ENCODE data around the gene MRPL58. TPM values are rescaled to one million over a fixed set of nuclear protein-coding genes. Genes with fewer than 3 reads are reported as not detected.
A peak's percentile ranks its signal among the peaks of the same experiment; 100 is the strongest.

MRPL58 gene
- total and polyA plus RNA-seq, 3 experiments from 2014 or later, result 48.0 to 68.8 (median 65.5) TPM

DNA sequence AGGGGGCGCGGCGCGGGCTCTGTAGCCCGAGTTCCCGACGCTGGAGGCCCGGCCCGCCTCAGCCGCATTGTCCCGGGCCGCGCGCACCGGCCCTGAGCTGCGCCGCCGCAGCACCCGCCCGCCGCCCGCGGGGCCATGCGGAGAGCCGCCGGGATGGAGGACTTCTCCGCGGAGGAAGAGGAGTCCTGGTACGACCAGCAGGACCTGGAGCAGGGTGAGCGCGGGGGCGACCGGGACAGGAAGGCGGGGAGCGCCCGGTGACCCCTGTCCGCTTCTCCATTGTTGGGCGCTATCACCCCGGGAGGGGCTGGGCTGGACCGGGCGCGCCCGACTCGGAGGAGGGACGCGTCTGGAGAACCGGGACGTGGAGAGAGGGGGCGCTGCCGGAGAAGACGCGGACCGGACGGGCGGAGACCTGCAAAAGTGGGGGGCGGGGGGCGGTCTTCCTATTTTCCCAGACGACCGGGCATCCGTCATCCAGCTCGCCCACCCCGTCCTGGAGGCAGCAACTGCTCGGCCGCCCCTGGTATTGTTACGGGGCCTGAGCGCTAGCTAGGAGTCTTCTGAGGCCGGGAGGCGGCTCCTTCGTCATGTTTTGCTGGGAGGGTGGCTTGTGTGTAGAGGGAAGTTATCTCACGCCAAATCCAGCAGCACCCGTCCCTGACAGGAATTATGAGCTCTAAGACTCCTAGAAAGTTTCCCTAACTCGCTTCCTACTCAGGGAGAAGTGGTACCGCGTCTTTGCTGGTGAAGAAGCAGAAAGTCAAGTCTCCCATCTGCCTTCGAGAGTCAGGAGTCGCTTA, 24.4 kb upstream of the MRPL58 start:
- Mint-ChIP-seq H3K4me1 (peaks cover 4 to 14% (median 11%) of the 10 kb centered on the region in 3 donors), H3K27me3 (peaks cover 0 to 3% of the 10 kb centered on the region in 2 donors), H3K36me3 (peaks cover 0 to 1% (median 0%) of the 10 kb centered on the region in 3 donors), H3K27ac (peak overlapping the region in 2 of 8 donors; percentile 10 to 27), H3K9me3 (no peaks in the 10 kb centered on the region), H3K4me3 (peak overlapping the region; percentile 52 to 89 (median 75))
- Histone ChIP-seq H3K27me3 (ENCODE audit: insufficient read depth, low read length, poor library complexity, severe bottlenecking) (no peaks in the 10 kb centered on the region), H3K27ac (ENCODE audit: low read depth, low read length) (peak overlapping the region; percentile 54), H3K9me3 (ENCODE audit: low read length) (no peaks in the 10 kb centered on the region), H3K4me3 (ENCODE audit: low read length) (peak overlapping the region; percentile 9), H3K4me1 (ENCODE audit: insufficient read depth, low read length) (peaks cover 4% of the 10 kb centered on the region), H3K36me3 (ENCODE audit: insufficient read depth, low read length) (no peaks in the 10 kb centered on the region)
- CTCF ChIA-PET, result interaction anchor here (0.9 to 2.4 kb wide), 10 partner anchors 11 to 72 kb away, joined by 3 to 18 read pairs (median 4); partner anchors contain the start of genes HID1 and MRPL58
- POLR2A ChIA-PET, result interaction anchor here (1.0 to 1.8 kb wide), 2 partner anchors 24 to 46 kb away, joined by 6 read pairs; no protein-coding TSS in a partner anchor
- DNase-seq, result peak in 3 of 5 donors; percentile 10 to 55 (median 23)

DNA sequence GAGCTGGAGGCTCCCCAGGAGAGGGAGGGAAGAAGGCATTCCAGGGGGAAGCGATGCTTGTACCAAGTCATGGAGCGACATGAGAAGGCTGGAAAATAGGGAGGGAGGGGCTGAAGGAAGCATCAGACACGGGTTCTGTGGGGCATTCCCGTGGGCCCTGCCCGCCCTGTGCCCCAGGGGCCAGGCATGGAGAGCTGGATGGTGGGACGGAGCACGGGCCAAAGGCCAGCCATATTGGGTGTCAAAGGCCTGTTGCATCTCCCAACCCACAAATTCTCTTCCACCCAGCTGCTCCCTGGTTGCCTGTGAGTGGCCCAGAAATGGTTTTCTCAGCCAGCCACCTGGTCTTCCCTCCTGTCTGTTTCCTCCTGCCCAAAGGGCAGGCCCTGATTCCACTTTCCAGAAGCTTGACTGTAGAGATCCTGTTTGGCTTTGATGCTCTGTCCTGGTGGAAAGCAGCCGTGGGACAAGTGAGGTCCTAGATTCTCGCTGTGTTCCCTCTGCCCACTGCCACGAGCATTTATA, 21.8 kb upstream of the MRPL58 start:
- Histone ChIP-seq H3K36me3 (ENCODE audit: insufficient read depth, low read length) (no peaks in the 10 kb centered on the region), H3K27ac (ENCODE audit: low read depth, low read length) (no peak overlapping the region), H3K4me3 (ENCODE audit: low read length) (no peak overlapping the region), H3K4me1 (ENCODE audit: insufficient read depth, low read length) (peaks cover 4% of the 10 kb centered on the region), H3K27me3 (ENCODE audit: insufficient read depth, low read length, poor library complexity, severe bottlenecking) (no peaks in the 10 kb centered on the region), H3K9me3 (ENCODE audit: low read length) (no peaks in the 10 kb centered on the region)
- no peak overlapping the region for H3K4me3 Mint-ChIP-seq
- ChIA-PET POLR2A (no interaction called here), CTCF (interaction anchor here (0.8 to 1.5 kb wide), 3 partner anchors 30 to 211 kb away, joined by 3 to 5 read pairs (median 4); no protein-coding TSS in a partner anchor)
- peak overlapping the region in 1 of 8 donors; percentile 69 for H3K27ac Mint-ChIP-seq
- no peak for DNase-seq
- H3K9me3 Mint-ChIP-seq, result no peaks in the 10 kb centered on the region
- H3K27me3 Mint-ChIP-seq, result peaks cover 0 to 3% of the 10 kb centered on the region in 2 donors
- H3K36me3 Mint-ChIP-seq, result peaks cover 0 to 1% (median 0%) of the 10 kb centered on the region in 3 donors
- H3K4me1 Mint-ChIP-seq, result peaks cover 4 to 14% (median 11%) of the 10 kb centered on the region in 3 donors

GRCh38 chr17:74992223-74992622, 20.2 kb upstream of the MRPL58 start:
- H3K4me3 ChIP-seq (ENCODE audit: low read length), result no peak overlapping the region
- H3K36me3 ChIP-seq (ENCODE audit: insufficient read depth, low read length), result no peaks in the 10 kb centered on the region
- H3K27ac ChIP-seq (ENCODE audit: low read depth, low read length), result no peak overlapping the region
- H3K9me3 Mint-ChIP-seq, result no peaks in the 10 kb centered on the region
- ChIA-PET CTCF (interaction anchor here (1.1 kb wide), 1 partner anchor 30 kb away, joined by 3 read pairs; no protein-coding TSS in a partner anchor), POLR2A (no interaction called here)
- no peak overlapping the region for H3K27ac Mint-ChIP-seq
- H3K27me3 ChIP-seq (ENCODE audit: insufficient read depth, low read length, poor library complexity, severe bottlenecking), result no peaks in the 10 kb centered on the region
- peaks cover 0 to under 1% (median 0%) of the 10 kb centered on the region in 3 donors for H3K36me3 Mint-ChIP-seq
- H3K4me1 Mint-ChIP-seq, result peaks cover 1 to 6% (median 2%) of the 10 kb centered on the region in 3 donors
- peaks cover 1 to 2% of the 10 kb centered on the region in 2 donors for H3K27me3 Mint-ChIP-seq
- no peaks in the 10 kb centered on the region for H3K9me3 ChIP-seq (ENCODE audit: low read length)
- H3K4me3 Mint-ChIP-seq, result peak overlapping the region in 1 of 7 donors; percentile 32
- no peak for DNase-seq
- no peaks in the 10 kb centered on the region for H3K4me1 ChIP-seq (ENCODE audit: insufficient read depth, low read length)

DNA sequence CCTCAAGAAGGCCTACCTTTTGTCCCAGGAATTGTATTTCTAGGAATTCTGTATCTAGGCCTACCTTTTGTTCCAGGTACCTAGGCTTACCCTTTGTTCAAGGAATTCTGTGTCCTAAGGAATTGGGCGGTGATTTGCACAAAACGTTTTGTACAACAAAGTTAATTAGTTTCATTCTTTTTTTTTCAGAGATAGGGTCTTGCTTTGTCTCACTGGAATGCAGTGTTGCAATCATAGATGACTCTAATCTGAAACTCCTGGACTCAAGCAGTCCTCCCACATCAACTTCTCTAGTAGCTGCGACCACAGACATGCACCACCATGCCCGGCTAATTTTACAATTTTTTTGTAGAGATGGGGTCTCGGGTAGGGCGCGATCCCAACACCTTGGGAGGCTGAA, 18.0 kb upstream of the MRPL58 start:
- ChIA-PET POLR2A (no interaction called here), CTCF (interaction anchor here (0.9 to 1.2 kb wide), 3 partner anchors 18 to 37 kb away, joined by 3 to 4 read pairs (median 4); partner anchors contain the start of gene MRPL58)
- Mint-ChIP-seq H3K36me3 (no peaks in the 10 kb centered on the region), H3K9me3 (no peaks in the 10 kb centered on the region), H3K4me1 (no peaks in the 10 kb centered on the region), H3K27me3 (peaks cover 0 to 4% of the 10 kb centered on the region in 2 donors), H3K27ac (no peak overlapping the region), H3K4me3 (no peak overlapping the region)
- Histone ChIP-seq H3K27ac (ENCODE audit: low read depth, low read length) (no peak overlapping the region), H3K36me3 (ENCODE audit: insufficient read depth, low read length) (no peaks in the 10 kb centered on the region), H3K27me3 (ENCODE audit: insufficient read depth, low read length, poor library complexity, severe bottlenecking) (no peaks in the 10 kb centered on the region), H3K4me3 (ENCODE audit: low read length) (no peak overlapping the region), H3K9me3 (ENCODE audit: low read length) (no peaks in the 10 kb centered on the region), H3K4me1 (ENCODE audit: insufficient read depth, low read length) (no peaks in the 10 kb centered on the region)
- no peak for DNase-seq

- H3K4me3 ChIP-seq (ENCODE audit: low read length), result no peak overlapping the region
- Mint-ChIP-seq H3K36me3 (no peaks in the 10 kb centered on the region), H3K9me3 (no peaks in the 10 kb centered on the region), H3K27ac (no peak overlapping the region), H3K4me3 (no peak overlapping the region), H3K27me3 (peaks cover 0 to 4% of the 10 kb centered on the region in 2 donors), H3K4me1 (no peaks in the 10 kb centered on the region)
- DNase-seq, result no peak
- CTCF ChIA-PET, result no interaction called here
- H3K27ac ChIP-seq (ENCODE audit: low read depth, low read length), result no peak overlapping the region
- no peaks in the 10 kb centered on the region for H3K4me1 ChIP-seq (ENCODE audit: insufficient read depth, low read length)
- H3K27me3 ChIP-seq (ENCODE audit: insufficient read depth, low read length, poor library complexity, severe bottlenecking), result no peaks in the 10 kb centered on the region
- POLR2A ChIA-PET, result no interaction called here
- H3K9me3 ChIP-seq (ENCODE audit: low read length), result no peaks in the 10 kb centered on the region
- no peaks in the 10 kb centered on the region for H3K36me3 ChIP-seq (ENCODE audit: insufficient read depth, low read length)
Observed at GRCh38 chr17:74995847-74996246, 16.6 kb upstream of the MRPL58 start.

GRCh38 chr17:74998783-74999182, 13.7 kb upstream of the MRPL58 start:
- Histone ChIP-seq H3K9me3 (ENCODE audit: low read length) (no peaks in the 10 kb centered on the region), H3K4me3 (ENCODE audit: low read length) (no peak overlapping the region), H3K27me3 (ENCODE audit: insufficient read depth, low read length, poor library complexity, severe bottlenecking) (no peaks in the 10 kb centered on the region), H3K4me1 (ENCODE audit: insufficient read depth, low read length) (no peaks in the 10 kb centered on the region), H3K27ac (ENCODE audit: low read depth, low read length) (no peak overlapping the region), H3K36me3 (ENCODE audit: insufficient read depth, low read length) (no peaks in the 10 kb centered on the region)
- ChIA-PET POLR2A (interaction anchor here (1.7 kb wide), 1 partner anchor 13 kb away, joined by 4 read pairs; no protein-coding TSS in a partner anchor), CTCF (interaction anchor here (0.7 to 2.1 kb wide), 3 partner anchors 11 to 38 kb away, joined by 3 to 10 read pairs (median 5); partner anchors contain the start of gene CDR2L)
- H3K27me3 Mint-ChIP-seq, result peaks cover 0 to 6% of the 10 kb centered on the region in 2 donors
- H3K27ac Mint-ChIP-seq, result peak overlapping the region in 1 of 8 donors; percentile 37
- H3K36me3 Mint-ChIP-seq, result no peaks in the 10 kb centered on the region
- H3K9me3 Mint-ChIP-seq, result no peaks in the 10 kb centered on the region
- H3K4me1 Mint-ChIP-seq, result no peaks in the 10 kb centered on the region
- no peak for DNase-seq
- H3K4me3 Mint-ChIP-seq, result no peak overlapping the region

DNA sequence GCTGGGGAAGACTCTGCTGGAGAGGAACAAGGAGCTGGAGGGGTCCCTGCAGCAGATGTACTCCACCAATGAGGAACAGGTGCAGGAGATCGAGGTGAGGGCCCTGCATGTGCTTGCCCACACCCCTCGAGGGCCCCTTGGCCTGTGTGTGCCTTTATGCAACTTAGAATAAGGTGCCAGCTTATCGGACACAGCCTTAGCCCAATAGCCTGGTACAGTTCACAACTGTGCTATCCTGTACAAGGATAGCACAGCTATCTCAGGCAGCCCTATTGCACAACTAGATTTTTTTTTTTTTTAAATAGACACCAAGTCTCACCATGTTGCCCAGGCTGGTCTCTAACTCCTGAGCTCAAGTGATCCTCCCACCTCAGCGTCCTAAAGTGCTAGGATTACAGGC, 12.9 kb upstream of the MRPL58 start:
- Histone ChIP-seq H3K36me3 (ENCODE audit: insufficient read depth, low read length) (no peaks in the 10 kb centered on the region), H3K4me1 (ENCODE audit: insufficient read depth, low read length) (no peaks in the 10 kb centered on the region), H3K27me3 (ENCODE audit: insufficient read depth, low read length, poor library complexity, severe bottlenecking) (no peaks in the 10 kb centered on the region), H3K4me3 (ENCODE audit: low read length) (no peak overlapping the region), H3K27ac (ENCODE audit: low read depth, low read length) (no peak overlapping the region), H3K9me3 (ENCODE audit: low read length) (no peaks in the 10 kb centered on the region)
- Mint-ChIP-seq H3K27ac (no peak overlapping the region), H3K36me3 (no peaks in the 10 kb centered on the region), H3K27me3 (peaks cover 0 to 8% of the 10 kb centered on the region in 2 donors), H3K4me3 (no peak overlapping the region), H3K9me3 (no peaks in the 10 kb centered on the region), H3K4me1 (no peaks in the 10 kb centered on the region)
- POLR2A ChIA-PET, result interaction anchor here (1.7 kb wide), 1 partner anchor 12 kb away, joined by 4 read pairs; no protein-coding TSS in a partner anchor
- no peak for DNase-seq
- CTCF ChIA-PET, result interaction anchor here (0.7 to 2.1 kb wide), 3 partner anchors 12 to 38 kb away, joined by 3 to 10 read pairs (median 5); partner anchors contain the start of gene CDR2L

Data from CD8-positive, alpha-beta memory T cell (primary cell).